SJSA1 (cell line): ENCODE measurements around the gene MAML3. TPM values are rescaled to one million over a fixed set of nuclear protein-coding genes. Genes with fewer than 3 reads are reported as not detected.

Experiments
- DNase-seq, 2 experiments: peaks; one replicate each; pipeline ENCODE4 v3.0.0-alpha.2; 2015 to 2020; ENCODE audit warnings: low spot score in 2 of 2, low read depth in 1 of 2
- H3K27ac ChIP-seq: fragments of 250-450 bp; sonication (Bioruptor Pico); 2 replicates; pipeline ENCODE4 v1.5.1; 2020; ENCODE audit warnings: mild to moderate bottlenecking, moderate library complexity
- H3K27me3 ChIP-seq: fragments of 250-450 bp; sonication (Bioruptor Pico); replicated peaks from 2 replicates; pipeline ENCODE4 v1.5.1; 2020; ENCODE audit warnings: mild to moderate bottlenecking, moderate library complexity
- H3K36me3 ChIP-seq: fragments of 250-450 bp; sonication (Bioruptor Pico); 2 replicates; pipeline ENCODE4 v1.5.1; 2020; ENCODE audit warnings: mild to moderate bottlenecking
- H3K4me1 ChIP-seq: fragments of 250-450 bp; sonication (Bioruptor Pico); replicated peaks from 2 replicates; pipeline ENCODE4 v1.6.1; 2021; ENCODE audit warnings: mild to moderate bottlenecking
- H3K4me3 ChIP-seq: fragments of 250-450 bp; sonication (Bioruptor Pico); 2 replicates; pipeline ENCODE4 v1.5.1; 2020; ENCODE audit warnings: mild to moderate bottlenecking
- H3K9me3 ChIP-seq: fragments of 250-450 bp; sonication (Bioruptor Pico); replicated peaks from 2 replicates; pipeline ENCODE4 v1.5.1; 2020; ENCODE audit warnings: mild to moderate bottlenecking
- total RNA-seq: library from RNA; depleted of rRNA; stranded (reverse); fragments of >200 nt; shearing (Covaris generic); gene quantifications from 2 replicates; pipeline ENCODE4 v1.2.3, GENCODE V29; 2014

MAML3 gene
- total RNA-seq, 1 experiment from 2014 or later, result 1.8 TPM

- DNase-seq, result peak in 1 of 2 experiments; percentile 75
- no peak overlapping the region for H3K4me3 ChIP-seq
- H3K27ac ChIP-seq, result peak overlapping the region; percentile 75
- H3K9me3 ChIP-seq, result no peaks in the 10 kb centered on the region
- no peaks in the 10 kb centered on the region for H3K27me3 ChIP-seq
- no peaks in the 10 kb centered on the region for H3K36me3 ChIP-seq
- H3K4me1 ChIP-seq, result peaks cover 77% of the 10 kb centered on the region
These were observed 72.2 kb downstream of the MAML3 start for GRCh38 chr4:140081641-140082390.

DNA sequence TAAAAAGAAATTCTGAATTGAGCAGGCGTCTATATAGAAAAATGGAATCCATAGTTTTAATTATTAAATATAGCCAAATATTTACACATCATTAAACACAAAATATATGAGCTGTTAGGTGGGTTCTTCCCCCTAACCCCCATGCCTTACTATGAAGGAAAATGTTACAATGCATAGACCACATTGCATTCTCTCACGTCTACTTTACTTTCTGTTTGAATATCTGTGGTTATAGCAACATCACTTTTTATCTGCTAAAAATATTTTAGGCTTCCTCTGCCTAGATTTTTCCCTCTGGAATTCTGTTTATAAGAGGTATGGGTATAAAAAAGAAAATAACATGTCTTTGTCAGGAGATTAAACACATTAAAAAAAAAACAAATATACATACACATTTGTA is 73.1 kb downstream of the MAML3 start:
- Histone ChIP-seq H3K4me1 (peaks cover 69% of the 10 kb centered on the region), H3K27ac (peak overlapping the region; percentile 75), H3K36me3 (no peaks in the 10 kb centered on the region), H3K4me3 (no peak overlapping the region), H3K9me3 (no peaks in the 10 kb centered on the region), H3K27me3 (no peaks in the 10 kb centered on the region)
- DNase-seq, result peak in 1 of 2 experiments; percentile 55

- no peak overlapping the region for H3K4me3 ChIP-seq
- H3K27me3 ChIP-seq, result no peaks in the 10 kb centered on the region
- H3K36me3 ChIP-seq, result no peaks in the 10 kb centered on the region
- H3K27ac ChIP-seq, result no peak overlapping the region
- DNase-seq, result no peak
- H3K9me3 ChIP-seq, result no peaks in the 10 kb centered on the region
- peaks cover 43% of the 10 kb centered on the region for H3K4me1 ChIP-seq
These were observed 75.6 kb downstream of the MAML3 start for GRCh38 chr4:140078366-140078765.

GRCh38 chr4:140076307-140076706 is 77.7 kb downstream of the MAML3 start:
- H3K27me3 ChIP-seq, result no peaks in the 10 kb centered on the region
- H3K4me1 ChIP-seq, result peaks cover 31% of the 10 kb centered on the region
- H3K27ac ChIP-seq, result no peak overlapping the region
- no peaks in the 10 kb centered on the region for H3K36me3 ChIP-seq
- no peak for DNase-seq
- H3K9me3 ChIP-seq, result no peaks in the 10 kb centered on the region
- H3K4me3 ChIP-seq, result no peak overlapping the region

GRCh38 chr4:140071806-140072205 is 82.2 kb downstream of the MAML3 start:
- Histone ChIP-seq H3K4me1 (peaks cover 8% of the 10 kb centered on the region), H3K36me3 (no peaks in the 10 kb centered on the region), H3K27me3 (no peaks in the 10 kb centered on the region), H3K9me3 (no peaks in the 10 kb centered on the region), H3K27ac (no peak overlapping the region), H3K4me3 (no peak overlapping the region)
- DNase-seq, result peak; percentile 53 to 57

DNA sequence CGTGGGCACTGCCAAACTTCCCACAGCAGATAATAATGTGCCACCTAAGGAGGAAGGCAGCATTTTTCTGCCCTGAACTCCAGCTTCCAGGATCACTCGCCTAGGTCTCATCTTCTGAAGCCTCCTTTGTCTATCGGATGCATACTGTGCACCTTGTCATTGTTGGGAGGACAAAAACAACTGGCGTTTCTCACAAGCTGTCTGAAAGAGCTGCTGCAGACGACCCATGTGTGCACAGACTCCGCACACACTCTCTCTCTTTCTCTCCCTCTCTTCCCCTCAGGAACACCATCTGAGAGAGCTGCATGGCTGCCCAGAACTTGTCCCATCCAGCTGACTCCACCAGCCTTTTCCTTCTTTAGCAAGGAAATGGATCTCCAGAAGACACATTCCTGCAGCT is 83.0 kb downstream of the MAML3 start:
- Histone ChIP-seq H3K36me3 (no peaks in the 10 kb centered on the region), H3K4me3 (no peak overlapping the region), H3K4me1 (peaks cover 8% of the 10 kb centered on the region), H3K9me3 (no peaks in the 10 kb centered on the region), H3K27ac (no peak overlapping the region), H3K27me3 (no peaks in the 10 kb centered on the region)
- DNase-seq, result no peak

GRCh38 chr4:140070366-140070765 is 83.6 kb downstream of the MAML3 start:
- H3K4me3 ChIP-seq, result no peak overlapping the region
- H3K4me1 ChIP-seq, result peaks cover 8% of the 10 kb centered on the region
- no peak for DNase-seq
- H3K27ac ChIP-seq, result no peak overlapping the region
- no peaks in the 10 kb centered on the region for H3K27me3 ChIP-seq
- no peaks in the 10 kb centered on the region for H3K36me3 ChIP-seq
- no peaks in the 10 kb centered on the region for H3K9me3 ChIP-seq

DNA sequence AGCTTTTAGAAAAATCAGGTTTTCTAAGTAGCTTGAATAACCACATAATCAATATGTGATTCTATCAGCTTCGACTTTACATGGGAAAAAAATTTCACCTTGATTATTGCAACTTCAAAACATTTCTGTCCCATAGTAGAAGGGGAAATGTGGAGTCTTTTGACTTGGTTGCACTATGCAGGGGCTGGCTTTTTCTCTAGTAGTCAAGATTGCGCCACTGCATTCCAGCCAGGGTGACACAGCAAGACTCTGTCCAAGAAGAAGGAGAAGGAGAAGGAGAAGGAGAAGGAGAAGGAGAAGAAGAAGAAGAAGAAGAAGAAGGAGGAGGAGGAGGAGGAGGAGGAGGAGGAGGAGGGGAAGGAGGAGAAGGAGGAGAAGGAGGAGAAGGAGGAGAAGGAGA is 84.9 kb downstream of the MAML3 start:
- no peak for DNase-seq

GRCh38 chr4:140068271-140068670 is 85.7 kb downstream of the MAML3 start:
- H3K36me3 ChIP-seq, result no peaks in the 10 kb centered on the region
- H3K9me3 ChIP-seq, result no peaks in the 10 kb centered on the region
- peaks cover 8% of the 10 kb centered on the region for H3K4me1 ChIP-seq
- no peak overlapping the region for H3K27ac ChIP-seq
- no peak overlapping the region for H3K4me3 ChIP-seq
- H3K27me3 ChIP-seq, result no peaks in the 10 kb centered on the region
- no peak for DNase-seq

More for the DNA sequence above, 84.9 kb downstream of the MAML3 start:
- H3K27ac ChIP-seq, result no peak overlapping the region
- peaks cover 8% of the 10 kb centered on the region for H3K4me1 ChIP-seq
- H3K9me3 ChIP-seq, result no peaks in the 10 kb centered on the region
- no peaks in the 10 kb centered on the region for H3K36me3 ChIP-seq
- no peaks in the 10 kb centered on the region for H3K27me3 ChIP-seq
- H3K4me3 ChIP-seq, result no peak overlapping the region

- H3K36me3 ChIP-seq, result no peaks in the 10 kb centered on the region
- no peaks in the 10 kb centered on the region for H3K9me3 ChIP-seq
- DNase-seq, result no peak
- H3K4me1 ChIP-seq, result peaks cover 7% of the 10 kb centered on the region
- no peak overlapping the region for H3K27ac ChIP-seq
- no peaks in the 10 kb centered on the region for H3K27me3 ChIP-seq
- no peak overlapping the region for H3K4me3 ChIP-seq
These were observed 87.7 kb downstream of the MAML3 start for GRCh38 chr4:140066031-140066930.

DNA sequence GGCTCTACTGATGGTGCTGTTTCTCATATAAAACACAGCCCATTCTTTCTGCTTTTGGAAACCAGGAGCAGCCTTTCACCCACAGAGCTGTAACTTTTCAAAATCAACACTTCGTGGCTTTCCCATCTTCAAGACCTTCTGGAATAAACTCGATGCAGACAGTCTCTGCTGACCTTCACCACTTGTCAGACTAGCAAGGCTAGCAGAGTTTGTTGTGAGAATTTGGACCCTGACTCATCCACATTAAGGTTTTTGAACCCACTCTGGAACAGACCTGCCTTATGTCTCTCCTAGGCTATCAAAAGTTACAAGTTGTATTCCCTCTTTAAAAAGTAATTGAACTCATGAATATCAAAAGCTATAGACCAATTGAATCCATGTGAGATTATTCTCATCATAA is 88.6 kb downstream of the MAML3 start:
- no peaks in the 10 kb centered on the region for H3K36me3 ChIP-seq
- H3K4me1 ChIP-seq, result peaks cover 16% of the 10 kb centered on the region
- H3K9me3 ChIP-seq, result no peaks in the 10 kb centered on the region
- H3K27me3 ChIP-seq, result no peaks in the 10 kb centered on the region
- H3K4me3 ChIP-seq, result no peak overlapping the region
- no peak overlapping the region for H3K27ac ChIP-seq
- DNase-seq, result no peak

DNA sequence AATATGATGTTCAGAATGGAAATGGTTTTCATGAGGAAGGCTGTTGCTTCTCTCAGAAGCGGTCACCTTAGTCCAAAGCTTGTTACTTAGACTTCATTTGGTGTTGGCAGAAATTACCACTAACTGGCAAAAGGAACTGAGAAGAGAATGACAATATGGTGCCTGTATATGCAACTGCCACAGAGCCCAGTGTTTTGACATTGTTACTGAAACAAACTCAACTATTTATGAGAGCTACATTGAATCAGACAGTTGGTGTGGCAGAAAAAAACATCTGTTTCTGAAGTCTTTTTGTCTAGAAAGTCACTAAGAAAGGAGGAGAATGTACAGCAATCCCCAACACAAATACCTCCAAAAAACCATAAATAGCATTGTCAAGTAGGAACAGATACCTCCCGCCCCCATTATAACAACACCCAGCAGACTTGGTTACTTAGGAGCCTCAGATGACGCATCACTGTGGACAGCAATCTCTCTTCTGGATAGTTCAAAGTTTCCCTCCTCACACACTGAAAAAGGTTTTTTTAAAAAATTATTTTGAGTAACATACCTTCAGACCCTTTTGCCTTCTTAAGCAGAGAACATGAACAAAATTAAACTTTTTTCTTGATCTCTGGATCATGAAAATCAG is 92.2 kb downstream of the MAML3 start:
- H3K36me3 ChIP-seq, result no peaks in the 10 kb centered on the region
- H3K27me3 ChIP-seq, result no peaks in the 10 kb centered on the region
- peaks cover 22% of the 10 kb centered on the region for H3K4me1 ChIP-seq
- H3K4me3 ChIP-seq, result no peak overlapping the region
- no peaks in the 10 kb centered on the region for H3K9me3 ChIP-seq
- peak overlapping the region; percentile 34; the same call in 1 of the 2 replicates for H3K27ac ChIP-seq
- DNase-seq, result no peak

DNA sequence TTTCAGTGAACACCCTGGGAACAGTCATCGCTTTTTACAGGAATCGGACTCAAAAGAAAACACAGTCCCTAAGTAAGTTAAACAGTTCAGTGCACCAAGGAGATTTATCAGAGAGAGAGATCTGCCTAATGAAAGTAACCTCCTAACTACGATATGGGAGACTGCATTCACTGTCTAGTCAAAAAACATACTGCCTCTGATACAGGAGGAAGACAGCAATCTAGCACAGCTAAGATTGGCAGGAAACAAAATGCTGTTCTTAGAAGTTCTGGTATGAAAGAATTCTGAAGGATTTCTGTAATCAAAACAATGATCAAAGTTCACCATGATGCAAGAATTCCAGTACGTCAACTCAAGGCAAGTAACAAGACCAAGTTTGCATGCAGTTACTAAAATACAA is 92.8 kb downstream of the MAML3 start:
- Histone ChIP-seq H3K27ac (peak overlapping the region; percentile 34), H3K4me3 (no peak overlapping the region), H3K4me1 (peaks cover 22% of the 10 kb centered on the region), H3K27me3 (no peaks in the 10 kb centered on the region), H3K9me3 (no peaks in the 10 kb centered on the region), H3K36me3 (no peaks in the 10 kb centered on the region)
- DNase-seq, result peak in 1 of 2 experiments; percentile 45

- no peak overlapping the region for H3K4me3 ChIP-seq
- H3K36me3 ChIP-seq, result no peaks in the 10 kb centered on the region
- H3K27me3 ChIP-seq, result no peaks in the 10 kb centered on the region
- H3K9me3 ChIP-seq, result no peaks in the 10 kb centered on the region
- DNase-seq, result no peak
- peaks cover 22% of the 10 kb centered on the region for H3K4me1 ChIP-seq
- H3K27ac ChIP-seq, result no peak overlapping the region
These were observed 94.8 kb downstream of the MAML3 start for GRCh38 chr4:140059159-140059558.
